GM12878 (cell line): ENCODE results near the gene E2F1. TPM values are rescaled to one million over a fixed set of nuclear protein-coding genes. Genes with fewer than 3 reads are reported as not detected.

ENCODE experiments used
- ATAC-seq: fragments of 200-7000 bp; cut with Tn5 transposase; 3 replicates; pipeline ENCODE4 v1.9.1; 2020; ENCODE audit warnings: mild to moderate bottlenecking, moderate library complexity
- BruUV-seq: library from RNA; stranded (reverse); fragments of 400-500 nt; replicated peaks from 2 replicates; lab custom pipeline; 2021; lab: Mats Ljungman, UMichigan
- CTCF ChIA-PET: fragments of 300-600 bp; sonication (Branson Sonifier 250); formaldehyde crosslinking; extraction: SDS; loops from one replicate; lab custom pipeline; 2021; ENCODE audit warnings: inconsistent platforms; lab: Yijun Ruan, JAX
- POLR2A ChIA-PET: fragments of 350-600 bp; formaldehyde crosslinking; extraction: SDS; loops from one replicate; lab custom pipeline; 2021; ENCODE audit warnings: inconsistent platforms; lab: Charles Lee
- RAD21 ChIA-PET: fragments of 300-600 bp; sonication (Branson Sonifier 250); formaldehyde crosslinking; loops from one replicate; lab custom pipeline; 2023; ENCODE audit warnings: antibody characterized with exemption; ENCODE audit not compliant: unreplicated experiment; lab: Charles Lee
- SMC1A ChIA-PET: fragments of 300-600 bp; sonication (Branson Sonifier 250); formaldehyde crosslinking; loops from one replicate; lab custom pipeline; 2023; ENCODE audit not compliant: unreplicated experiment, uncharacterized antibody; lab: Charles Lee
- DNase-seq: peaks from one replicate; pipeline ENCODE4 v3.0.0-alpha.2; 2011; ENCODE audit warnings: low read depth, low spot score
- FAIRE-seq: peaks from 3 replicates; lab custom pipeline; 2011; peaks lifted over from hg19 to GRCh38; lab: Jason Lieb, UNC
- H2AFZ ChIP-seq: 2 replicates; pipeline ENCODE4 v1.6.0; 2011; ENCODE audit warnings: low read depth, low read length, control low read depth; ENCODE audit not compliant: control insufficient read depth
- H3K27ac ChIP-seq: 2 replicates; pipeline ENCODE4 v1.5.1; 2011; ENCODE audit warnings: control low read depth; ENCODE audit not compliant: control insufficient read depth, insufficient read depth
- H3K27me3 ChIP-seq, 2 experiments: replicated peaks in 1 of 2; 2 replicates each; pipeline versions ENCODE4 v1.6.0 to v1.6.1; 2011; ENCODE audit warnings: low read length in 1 of 2; ENCODE audit not compliant: control insufficient read depth in 2 of 2, insufficient read depth in 2 of 2
- H3K36me3 ChIP-seq, 2 experiments: 2 replicates each; pipeline ENCODE4 v1.5.1; 2011; ENCODE audit warnings: low read length in 1 of 2; ENCODE audit not compliant: control insufficient read depth in 2 of 2, insufficient read depth in 2 of 2
- H3K4me1 ChIP-seq: 2 replicates; pipeline ENCODE4 v1.6.1; 2011; ENCODE audit warnings: mild to moderate bottlenecking, low read length, moderate library complexity, mixed read lengths; ENCODE audit not compliant: control insufficient read depth, insufficient read depth
- H3K4me2 ChIP-seq: 2 replicates; pipeline ENCODE4 v1.6.0; 2011; ENCODE audit warnings: control low read depth; ENCODE audit not compliant: control insufficient read depth, insufficient read depth
- H3K4me3 ChIP-seq: fragments of 200-600 bp; sonication (generic); 2 replicates; pipeline ENCODE4 v1.5.1; 2016
- H3K79me2 ChIP-seq: 2 replicates; pipeline ENCODE4 v1.6.0; 2011; ENCODE audit warnings: low read length; ENCODE audit not compliant: control insufficient read depth, insufficient read depth
- H3K9ac ChIP-seq: 2 replicates; pipeline ENCODE4 v1.8.0; 2011; ENCODE audit warnings: low read length, control low read depth, mixed read lengths; ENCODE audit not compliant: control insufficient read depth, insufficient read depth
- H3K9me3 ChIP-seq: replicated peaks from 3 replicates; pipeline ENCODE4 v1.5.1; 2011; ENCODE audit warnings: mild to moderate bottlenecking, low read length; ENCODE audit not compliant: control insufficient read depth, insufficient read depth
- H4K20me1 ChIP-seq: 2 replicates; pipeline ENCODE4 v1.6.0; 2011; ENCODE audit not compliant: control insufficient read depth, insufficient read depth
- CBX3 ChIP-seq: fragments of 200-600 bp; sonication (generic); IDR thresholded peaks from 2 replicates; pipeline ENCODE4 v1.6.1; 2016; ENCODE audit warnings: low read depth, borderline replicate concordance
- DPF2 ChIP-seq: fragments of 450-650 bp; IDR thresholded peaks from 2 replicates; pipeline ENCODE4 v1.6.1; 2017; ENCODE audit warnings: mild to moderate bottlenecking
- EP300 ChIP-seq, 2 experiments: fragments of 150-350 bp in 1 of 2; IDR thresholded peaks; 2 replicates each; pipeline ENCODE4 v1.6.1; 2011 to 2012; ENCODE audit warnings: low read depth in 2 of 2, low read length in 2 of 2, borderline replicate concordance in 1 of 2, improper control_type of control experiment in 1 of 2, inconsistent platforms in 1 of 2; ENCODE audit not compliant: control insufficient read depth in 1 of 2
- FOS ChIP-seq: IDR thresholded peaks from 3 replicates; pipeline ENCODE4 v1.6.1; 2011; ENCODE audit warnings: borderline replicate concordance; ENCODE audit not compliant: insufficient read length; ENCODE audit errors: extremely low read depth
- MEF2A ChIP-seq: IDR thresholded peaks from 2 replicates; pipeline ENCODE4 v1.6.1; 2011; ENCODE audit warnings: low read depth, mild to moderate bottlenecking, low read length, moderate library complexity; ENCODE audit not compliant: insufficient read depth
- POLR2A ChIP-seq: IDR thresholded peaks from 2 replicates; pipeline ENCODE4 v1.6.1; 2011; ENCODE audit warnings: low read depth, mild to moderate bottlenecking, low read length
- RAD21 ChIP-seq: IDR thresholded peaks from 2 replicates; pipeline ENCODE4 v1.6.1; 2011; ENCODE audit warnings: mild to moderate bottlenecking, low read depth, low read length, moderate library complexity; ENCODE audit not compliant: insufficient read depth
- RELA ChIP-seq: fragments of 450-650 bp; IDR thresholded peaks from 2 replicates; pipeline ENCODE4 v1.8.0; 2014; ENCODE audit warnings: borderline replicate concordance; ENCODE audit not compliant: partially characterized antibody
- SMARCA5 ChIP-seq: fragments of 450-650 bp; IDR thresholded peaks from 2 replicates; pipeline ENCODE4 v1.6.1; 2017; ENCODE audit warnings: mild to moderate bottlenecking
- SP1 ChIP-seq: IDR thresholded peaks from one replicate; pipeline ENCODE4 v1.6.1; 2011; ENCODE audit warnings: low read depth, low read length
- STAT3 ChIP-seq: IDR thresholded peaks from 2 replicates; pipeline ENCODE4 v1.6.1; 2011; ENCODE audit warnings: low read depth, low read length, improper control_type of control experiment
- TBL1XR1 ChIP-seq: IDR thresholded peaks from 2 replicates; pipeline ENCODE4 v1.6.1; 2012; ENCODE audit warnings: low read depth, low read length, improper control_type of control experiment
- ZNF207 ChIP-seq: fragments of 450-650 bp; IDR thresholded peaks from 2 replicates; pipeline ENCODE4 v1.6.1; 2014; ENCODE audit warnings: antibody characterized with exemption, mild to moderate bottlenecking, borderline replicate concordance
- WGBS: methylation state at CpG from one replicate; pipeline ENCODE4 v1.1.6; 2016; ENCODE audit warnings: low lambda C conversion rate; ENCODE audit not compliant: insufficient replicate concordance, insufficient coverage; ENCODE audit errors: missing lambda C conversion rate; 5-methylcytosine and 5-hydroxymethylcytosine counted together
- in situ Hi-C: fragments of 300-500 bp; cut with MboI; formaldehyde crosslinking; loops from 9 replicates; pipeline ENCODE4 v1.14.3; 2018; ENCODE audit warnings: mixed read lengths
- intact Hi-C: fragments of 100-400 bp; cut with micrococcal nuclease; formaldehyde crosslinking; loops from one replicate; pipeline ENCODE4 v1.14.2; 2022; ENCODE audit not compliant: unreplicated experiment
- polyA plus RNA-seq, 11 experiments: library from polyadenylated mRNA; depleted of rRNA in 4 of 11; unstranded in 6 of 11; stranded (reverse) in 5 of 11; fragments of >200 nt; fragmentation: Nextera tagmentation in 4 of 11; fragmentation: Illumina TruSeq in 1 of 11; extraction: Ambion mirVana in 4 of 11; extraction: Trizol in 1 of 11; gene quantifications; 1 replicate in 1 of 11; 2 replicates in 10 of 11; pipeline versions ENCODE4 v1.2.1 to v1.2.3, GENCODE V29; 2011 to 2016; ENCODE audit warnings: inconsistent platforms in 2 of 11, missing spikeins in 2 of 11, low read depth in 1 of 11
- total RNA-seq, 4 experiments: library from RNA; depleted of rRNA in 3 of 4; stranded (reverse); fragments of >200 nt in 3 of 4; fragmentation: Illumina TruSeq in 1 of 4; extraction: Trizol in 1 of 4; gene quantifications; 2 replicates each; pipeline versions ENCODE4 v1.2.1 to v1.2.3, GENCODE V29; 2013 to 2021
- TF ChIP-seq, protein P1 (sequence below): fragments of 450-650 bp; IDR thresholded peaks from 2 replicates; pipeline ENCODE4 v1.6.1; 2017; ENCODE audit warnings: antibody characterized with exemption, mild to moderate bottlenecking, moderate library complexity
- TF ChIP-seq, protein P2 (sequence below): fragments of 450-650 bp; conservative IDR thresholded peaks from 2 replicates; pipeline ENCODE4 v1.6.1; 2017; ENCODE audit warnings: mild to moderate bottlenecking, moderate library complexity
- TF ChIP-seq, protein P3 (sequence below): fragments of 450-650 bp; IDR thresholded peaks from 2 replicates; pipeline ENCODE4 v1.6.1; 2014; ENCODE audit warnings: mild to moderate bottlenecking

E2F1 gene
- total and polyA plus RNA-seq, 10 of the 15 experiments (the other 5 are each of a cell fraction or from before 2014, with no cell fraction given): 0.29 to 50.2 (median 19.7) TPM

DNA sequence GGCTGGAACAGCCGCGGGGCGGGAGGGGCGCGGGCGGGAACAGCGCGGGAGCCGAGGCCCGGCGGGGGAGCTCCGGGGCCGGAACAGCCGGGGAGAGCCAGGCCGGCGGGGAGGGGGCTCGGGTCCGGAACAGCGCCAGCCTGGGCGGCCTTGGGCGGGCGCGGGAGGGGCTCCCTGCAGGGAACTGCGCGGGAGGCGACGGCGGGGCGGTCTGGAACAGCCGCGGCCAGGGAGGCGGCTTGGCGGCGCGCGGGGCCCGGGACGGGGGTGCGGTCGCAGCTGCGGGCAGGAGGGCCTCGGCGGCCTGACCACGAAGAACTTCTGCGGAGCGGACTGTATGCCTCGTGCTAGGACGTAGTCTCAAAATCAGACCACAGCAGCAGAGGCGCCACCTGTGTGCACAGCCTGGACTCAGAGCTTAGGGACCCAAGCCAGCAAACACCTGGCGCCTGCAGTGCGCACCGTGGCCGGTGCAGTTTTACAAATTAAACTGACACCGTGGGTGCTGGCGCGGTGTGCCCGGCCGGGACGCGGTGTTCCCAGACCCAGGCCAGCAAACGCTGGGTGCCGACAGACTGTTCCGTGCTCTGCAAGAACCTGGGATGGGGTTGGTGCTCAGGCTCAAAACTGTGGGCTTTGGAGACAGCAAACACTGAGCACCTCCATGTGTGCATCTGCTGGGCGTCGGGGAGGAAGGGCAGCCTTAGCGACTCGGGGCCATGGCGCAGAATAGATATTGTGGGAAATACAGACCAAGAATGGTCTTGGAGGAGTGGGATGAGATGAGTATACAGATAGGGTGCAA, 46.2 kb upstream of the E2F1 start:
- peak overlapping the region; percentile 82 for H3K4me2 ChIP-seq
- peaks cover 7% of the 10 kb centered on the region for H3K4me1 ChIP-seq
- DNase-seq: peak; percentile 32
- WGBS: under 1% methylated on average over 45 of the region's 68 CpGs
- no peak for FAIRE-seq
- TSS peak; percentile 75 for BruUV-seq
- ATAC-seq: peak; percentile 74
- no peaks in the 10 kb centered on the region for H3K27me3 ChIP-seq
- peak overlapping the region; percentile 79 for H2AFZ ChIP-seq
- intact Hi-C loops (loop anchor here (1.0 to 5.0 kb wide), 4 partner anchors 46 to 275 kb away; partner anchors contain the start of genes CHMP4B, E2F1 and RALY), in situ Hi-C loops (no loop called here)
- peak overlapping the region; percentile 77 for H3K27ac ChIP-seq
- no peaks in the 10 kb centered on the region for H3K36me3 ChIP-seq
- H3K9ac ChIP-seq: peak overlapping the region; percentile 60
- H3K4me3 ChIP-seq: peak overlapping the region; percentile 82
- no peaks in the 10 kb centered on the region for H4K20me1 ChIP-seq
- POLR2A ChIA-PET: interaction anchor here (0.6 to 2.2 kb wide), 13 partner anchors 12 to 752 kb away, joined by 3 to 9 read pairs (median 5); partner anchors contain the start of genes ACTL10 and CHMP4B
- SMC1A ChIA-PET: interaction anchor here (1.3 to 3.6 kb wide), 5 partner anchors 40 to 86 kb away, joined by 4 to 20 read pairs (median 6); no protein-coding TSS in a partner anchor
- peaks cover 4% of the 10 kb centered on the region for H3K9me3 ChIP-seq
- H3K79me2 ChIP-seq: peaks cover 1% of the 10 kb centered on the region
- CTCF ChIA-PET: interaction anchor here (0.5 to 1.9 kb wide), 11 partner anchors 13 to 284 kb away, joined by 3 to 10 read pairs (median 3); partner anchors contain the start of genes ACTL10 and CHMP4B
- RAD21 ChIA-PET: interaction anchor here (0.6 to 2.8 kb wide), 18 partner anchors 9 to 380 kb away, joined by 3 to 24 read pairs (median 4); partner anchors contain the start of genes ACTL10, CHMP4B, EIF2S2 and PXMP4
- no peak for TF ChIP-seq CBX3
- TF ChIP-seq SMARCA5: peak; percentile 72
- no peak for TF ChIP-seq RELA
- peak; percentile 10 for TF ChIP-seq SP1
- 0 out of 2 replicates have a peak, but pooled peaks have one; percentile 53 for TF ChIP-seq TBL1XR1
- TF ChIP-seq, protein P1, sequence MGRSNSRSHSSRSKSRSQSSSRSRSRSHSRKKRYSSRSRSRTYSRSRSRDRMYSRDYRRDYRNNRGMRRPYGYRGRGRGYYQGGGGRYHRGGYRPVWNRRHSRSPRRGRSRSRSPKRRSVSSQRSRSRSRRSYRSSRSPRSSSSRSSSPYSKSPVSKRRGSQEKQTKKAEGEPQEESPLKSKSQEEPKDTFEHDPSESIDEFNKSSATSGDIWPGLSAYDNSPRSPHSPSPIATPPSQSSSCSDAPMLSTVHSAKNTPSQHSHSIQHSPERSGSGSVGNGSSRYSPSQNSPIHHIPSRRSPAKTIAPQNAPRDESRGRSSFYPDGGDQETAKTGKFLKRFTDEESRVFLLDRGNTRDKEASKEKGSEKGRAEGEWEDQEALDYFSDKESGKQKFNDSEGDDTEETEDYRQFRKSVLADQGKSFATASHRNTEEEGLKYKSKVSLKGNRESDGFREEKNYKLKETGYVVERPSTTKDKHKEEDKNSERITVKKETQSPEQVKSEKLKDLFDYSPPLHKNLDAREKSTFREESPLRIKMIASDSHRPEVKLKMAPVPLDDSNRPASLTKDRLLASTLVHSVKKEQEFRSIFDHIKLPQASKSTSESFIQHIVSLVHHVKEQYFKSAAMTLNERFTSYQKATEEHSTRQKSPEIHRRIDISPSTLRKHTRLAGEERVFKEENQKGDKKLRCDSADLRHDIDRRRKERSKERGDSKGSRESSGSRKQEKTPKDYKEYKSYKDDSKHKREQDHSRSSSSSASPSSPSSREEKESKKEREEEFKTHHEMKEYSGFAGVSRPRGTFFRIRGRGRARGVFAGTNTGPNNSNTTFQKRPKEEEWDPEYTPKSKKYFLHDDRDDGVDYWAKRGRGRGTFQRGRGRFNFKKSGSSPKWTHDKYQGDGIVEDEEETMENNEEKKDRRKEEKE: peak; percentile 1; the same call in 1 of the 2 replicates
- TF ChIP-seq STAT3: no peak
- peak; percentile 94 for TF ChIP-seq DPF2
- TF ChIP-seq MEF2A: peak; percentile 58; the same call in 1 of the 2 replicates
- TF ChIP-seq FOS: no peak
- 0 out of 2 replicates have a peak, but pooled peaks have one; percentile 4 for TF ChIP-seq RAD21
- TF ChIP-seq ZNF207: 0 out of 2 replicates have a peak, but pooled peaks have one; percentile 38
- TF ChIP-seq EP300 (IDR thresholded peaks at IDR 0.05; ENCODE audit: borderline replicate concordance in 1 of 2, control insufficient read depth in 1 of 2, low read depth in 2 of 2, low read length in 2 of 2): peak; percentile 12 to 100; a peak in 3 of 4 replicates
- TF ChIP-seq, protein P2, sequence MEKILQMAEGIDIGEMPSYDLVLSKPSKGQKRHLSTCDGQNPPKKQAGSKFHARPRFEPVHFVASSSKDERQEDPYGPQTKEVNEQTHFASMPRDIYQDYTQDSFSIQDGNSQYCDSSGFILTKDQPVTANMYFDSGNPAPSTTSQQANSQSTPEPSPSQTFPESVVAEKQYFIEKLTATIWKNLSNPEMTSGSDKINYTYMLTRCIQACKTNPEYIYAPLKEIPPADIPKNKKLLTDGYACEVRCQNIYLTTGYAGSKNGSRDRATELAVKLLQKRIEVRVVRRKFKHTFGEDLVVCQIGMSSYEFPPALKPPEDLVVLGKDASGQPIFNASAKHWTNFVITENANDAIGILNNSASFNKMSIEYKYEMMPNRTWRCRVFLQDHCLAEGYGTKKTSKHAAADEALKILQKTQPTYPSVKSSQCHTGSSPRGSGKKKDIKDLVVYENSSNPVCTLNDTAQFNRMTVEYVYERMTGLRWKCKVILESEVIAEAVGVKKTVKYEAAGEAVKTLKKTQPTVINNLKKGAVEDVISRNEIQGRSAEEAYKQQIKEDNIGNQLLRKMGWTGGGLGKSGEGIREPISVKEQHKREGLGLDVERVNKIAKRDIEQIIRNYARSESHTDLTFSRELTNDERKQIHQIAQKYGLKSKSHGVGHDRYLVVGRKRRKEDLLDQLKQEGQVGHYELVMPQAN: peak; percentile 72; the same call in 1 of the 2 replicates
- TF ChIP-seq, protein P3, sequence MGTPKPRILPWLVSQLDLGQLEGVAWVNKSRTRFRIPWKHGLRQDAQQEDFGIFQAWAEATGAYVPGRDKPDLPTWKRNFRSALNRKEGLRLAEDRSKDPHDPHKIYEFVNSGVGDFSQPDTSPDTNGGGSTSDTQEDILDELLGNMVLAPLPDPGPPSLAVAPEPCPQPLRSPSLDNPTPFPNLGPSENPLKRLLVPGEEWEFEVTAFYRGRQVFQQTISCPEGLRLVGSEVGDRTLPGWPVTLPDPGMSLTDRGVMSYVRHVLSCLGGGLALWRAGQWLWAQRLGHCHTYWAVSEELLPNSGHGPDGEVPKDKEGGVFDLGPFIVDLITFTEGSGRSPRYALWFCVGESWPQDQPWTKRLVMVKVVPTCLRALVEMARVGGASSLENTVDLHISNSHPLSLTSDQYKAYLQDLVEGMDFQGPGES: no peak
- TF ChIP-seq POLR2A: peak; percentile 75
